Liver (tissue), 9 donors: ENCODE measurements around the gene MIEF2. TPM values are rescaled to one million over a fixed set of nuclear protein-coding genes. Genes with fewer than 3 reads are reported as not detected.
A peak's percentile ranks its signal among the peaks of the same experiment; 100 is the strongest.

ENCODE experiments used
- DNase-seq: peaks from one replicate; pipeline ENCODE4 v3.0.0-alpha.2; 2017; ENCODE audit warnings: low spot score
- H3K27ac ChIP-seq, 2 donors: one replicate each; pipeline ENCODE4 v1.7.0; 2013; ENCODE audit warnings: inconsistent platforms in 2 of 2, low read length in 2 of 2, control low read depth in 1 of 2, low read depth in 1 of 2, mild to moderate bottlenecking in 1 of 2
- H3K27me3 ChIP-seq, 4 donors: one replicate each; pipeline versions ENCODE4 v1.6.1 to v1.7.0; 2013; ENCODE audit warnings: low read length in 3 of 4, inconsistent platforms in 1 of 4, mild to moderate bottlenecking in 1 of 4, moderate library complexity in 1 of 4; ENCODE audit not compliant: control insufficient read depth in 4 of 4, insufficient read depth in 4 of 4
- H3K36me3 ChIP-seq, 4 donors: one replicate each; pipeline versions ENCODE4 v1.6.1 to v1.7.0; 2013; ENCODE audit warnings: low read length in 3 of 4, mild to moderate bottlenecking in 3 of 4, low read depth in 1 of 4, moderate library complexity in 1 of 4; ENCODE audit not compliant: control insufficient read depth in 4 of 4, insufficient read depth in 3 of 4
- H3K4me1 ChIP-seq, 4 donors: one replicate each; pipeline versions ENCODE4 v1.6.1 to v1.7.0; 2013; ENCODE audit warnings: low read length in 3 of 4, mild to moderate bottlenecking in 3 of 4, moderate library complexity in 1 of 4; ENCODE audit not compliant: control insufficient read depth in 4 of 4, insufficient read depth in 4 of 4
- H3K4me3 ChIP-seq, 3 donors: one replicate each; pipeline versions ENCODE4 v1.6.1 to v1.7.0; 2013; ENCODE audit warnings: low read length in 3 of 3, control low read depth in 1 of 3, low read depth in 1 of 3, mild to moderate bottlenecking in 1 of 3
- H3K9ac ChIP-seq, 2 donors: one replicate each; pipeline ENCODE4 v1.7.0; 2013; ENCODE audit warnings: low read length in 2 of 2, mild to moderate bottlenecking in 2 of 2, moderate library complexity in 2 of 2, control low read depth in 1 of 2, low read depth in 1 of 2
- H3K9me3 ChIP-seq, 4 donors: one replicate each; pipeline versions ENCODE4 v1.6.1 to v1.7.0; 2013; ENCODE audit warnings: low read length in 3 of 4; ENCODE audit not compliant: control insufficient read depth in 4 of 4
- EGR1 ChIP-seq, 2 donors: IDR thresholded peaks; 2 replicates each; pipeline ENCODE4 v1.6.1; 2016 to 2018; ENCODE audit warnings: antibody characterized with exemption in 2 of 2, low read depth in 2 of 2
- FOXA1 ChIP-seq: IDR thresholded peaks from 2 replicates; pipeline ENCODE4 v1.6.1; 2016; ENCODE audit warnings: antibody characterized with exemption
- FOXA2 ChIP-seq: IDR thresholded peaks from 2 replicates; pipeline ENCODE4 v1.6.1; 2016; ENCODE audit warnings: antibody characterized with exemption
- GABPA ChIP-seq, 2 donors: IDR thresholded peaks in 1 of 2; conservative IDR thresholded peaks in 1 of 2; 2 replicates each; pipeline ENCODE4 v1.6.1; 2016; ENCODE audit warnings: antibody characterized with exemption in 2 of 2, mild to moderate bottlenecking in 1 of 2, moderate library complexity in 1 of 2
- HNF4A ChIP-seq, 2 donors: conservative IDR thresholded peaks; 2 replicates each; pipeline ENCODE4 v1.6.1; 2016; ENCODE audit warnings: antibody characterized with exemption in 2 of 2, mild to moderate bottlenecking in 2 of 2
- HNF4G ChIP-seq: IDR thresholded peaks from 2 replicates; pipeline ENCODE4 v1.6.1; 2016; ENCODE audit warnings: antibody characterized with exemption
- JUND ChIP-seq, 2 donors: IDR thresholded peaks; 2 replicates each; pipeline ENCODE4 v1.6.1; 2016; ENCODE audit warnings: antibody characterized with exemption in 2 of 2
- NR2F2 ChIP-seq: IDR thresholded peaks from 2 replicates; pipeline ENCODE4 v1.6.1; 2016; ENCODE audit warnings: antibody characterized with exemption
- RAD21 ChIP-seq, 2 donors: IDR thresholded peaks; 2 replicates each; pipeline ENCODE4 v1.6.1; 2016; ENCODE audit warnings: antibody characterized with exemption in 2 of 2, mild to moderate bottlenecking in 2 of 2
- RXRA ChIP-seq, 2 donors: IDR thresholded peaks; 2 replicates each; pipeline ENCODE4 v1.6.1; 2017 to 2018; ENCODE audit warnings: antibody characterized with exemption in 2 of 2, mild to moderate bottlenecking in 1 of 2
- SP1 ChIP-seq: IDR thresholded peaks from 2 replicates; pipeline ENCODE4 v1.6.1; 2018; ENCODE audit warnings: antibody characterized with exemption, mild to moderate bottlenecking
- TAF1 ChIP-seq: conservative IDR thresholded peaks from 2 replicates; pipeline ENCODE4 v1.6.1; 2016; ENCODE audit warnings: antibody characterized with exemption, mild to moderate bottlenecking
- YY1 ChIP-seq: IDR thresholded peaks from 2 replicates; pipeline ENCODE4 v1.6.1; 2016; ENCODE audit warnings: antibody characterized with exemption, mild to moderate bottlenecking
- WGBS: extraction: QIAGEN DNeasy Blood & Tissue Kit; methylation state at CpG from one replicate; pipeline ENCODE4 v1.1.7; 2013; 5-methylcytosine and 5-hydroxymethylcytosine counted together
- polyA plus RNA-seq, 2 donors: library from polyadenylated mRNA; stranded (reverse) in 1 of 2; unstranded in 1 of 2; fragments of 200-250 nt in 1 of 2; fragments of >200 nt in 1 of 2; fragmentation: Nextera tagmentation in 1 of 2; extraction: Ambion mirVana in 1 of 2; gene quantifications; one replicate each; pipeline versions ENCODE4 v1.2.1 to v1.2.3, GENCODE V29; 2013 to 2015
- total RNA-seq, 2 donors: library from RNA; depleted of rRNA; stranded (reverse); fragments of >200 nt; gene quantifications; one replicate each; pipeline ENCODE4 v1.2.3, GENCODE V29; 2014
- TF ChIP-seq, protein P1 (sequence below): IDR thresholded peaks from 2 replicates; pipeline ENCODE4 v1.6.1; 2016; ENCODE audit warnings: antibody characterized with exemption
- TF ChIP-seq, protein P2 (sequence below): fragments of 150-350 bp; IDR thresholded peaks from 2 replicates; pipeline ENCODE4 v1.5.1; 2017; ENCODE audit warnings: improper control_type of control experiment, low read depth, low read length; ENCODE audit not compliant: missing input control
- TF ChIP-seq, protein P3 (sequence below): IDR thresholded peaks from 2 replicates; pipeline ENCODE4 v1.6.1; 2016; ENCODE audit warnings: antibody characterized with exemption, mild to moderate bottlenecking
- TF ChIP-seq, protein P4 (sequence below): IDR thresholded peaks from 2 replicates; pipeline ENCODE4 v1.6.1; 2016; ENCODE audit warnings: antibody characterized with exemption
- TF ChIP-seq, protein P5 (sequence below): IDR thresholded peaks from 2 replicates; pipeline ENCODE4 v1.6.1; 2016; ENCODE audit warnings: antibody characterized with exemption
- donor health status: healthy.
- donor health status: healthy.
- donor health status: healthy.
- donor health status: healthy.
- donor health status: healthy.

MIEF2 gene
- total and polyA plus RNA-seq, 4 donors = 4.1 to 11.1 (median 6.6) TPM

DNA sequence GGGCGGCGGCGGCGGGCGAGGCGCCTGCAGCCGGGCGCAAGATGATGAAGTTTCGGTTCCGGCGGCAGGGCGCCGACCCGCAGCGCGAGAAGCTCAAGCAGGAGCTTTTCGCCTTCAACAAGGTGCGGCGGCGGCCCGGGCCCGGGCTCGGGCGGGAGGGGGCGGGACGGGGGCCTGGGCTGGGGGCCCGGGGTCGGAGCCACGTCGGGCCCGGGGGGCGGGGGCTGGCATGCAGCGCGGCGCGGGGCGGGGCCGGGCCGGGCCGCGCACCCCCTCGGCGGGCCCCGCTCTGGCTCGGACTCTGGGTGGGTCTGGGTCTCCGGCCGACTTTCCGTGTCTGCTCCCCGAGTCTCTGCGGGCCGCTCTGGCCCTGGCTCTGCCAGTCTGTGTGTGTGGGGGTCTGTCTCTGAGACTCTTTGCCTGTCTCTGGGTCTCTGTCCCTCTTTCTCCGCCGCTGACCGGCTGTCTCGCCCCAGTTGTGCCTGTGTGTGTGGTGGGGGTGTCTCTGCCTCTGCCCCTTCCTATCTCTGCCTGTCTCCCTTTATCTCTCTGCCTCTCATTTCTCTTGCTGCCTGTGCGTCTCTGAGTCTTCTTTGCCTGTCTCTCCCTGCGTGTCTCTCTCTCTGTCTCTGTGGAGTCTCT lies 34.7 kb upstream of the MIEF2 start:
- no peaks in the 10 kb centered on the region for H3K9me3 ChIP-seq
- no peaks in the 10 kb centered on the region for H3K27me3 ChIP-seq
- H3K4me3 ChIP-seq = peak overlapping the region; percentile 18 to 85 (median 43)
- DNase-seq = peak; percentile 46
- WGBS = 4% methylated on average over 57 of the region's 57 CpGs
- H3K36me3 ChIP-seq = no peaks in the 10 kb centered on the region
- H3K27ac ChIP-seq = no peak overlapping the region
- H3K9ac ChIP-seq = no peak overlapping the region
- TF ChIP-seq EGR1 (IDR thresholded peaks at IDR 0.05; ENCODE audit: low read depth in 2 of 2) = no peak
- no peak for TF ChIP-seq SP1
- TF ChIP-seq, protein P1, sequence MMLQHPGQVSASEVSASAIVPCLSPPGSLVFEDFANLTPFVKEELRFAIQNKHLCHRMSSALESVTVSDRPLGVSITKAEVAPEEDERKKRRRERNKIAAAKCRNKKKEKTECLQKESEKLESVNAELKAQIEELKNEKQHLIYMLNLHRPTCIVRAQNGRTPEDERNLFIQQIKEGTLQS = no peak
- TF ChIP-seq FOXA1 = no peak
- TF ChIP-seq HNF4G = no peak
- TF ChIP-seq, protein P2, sequence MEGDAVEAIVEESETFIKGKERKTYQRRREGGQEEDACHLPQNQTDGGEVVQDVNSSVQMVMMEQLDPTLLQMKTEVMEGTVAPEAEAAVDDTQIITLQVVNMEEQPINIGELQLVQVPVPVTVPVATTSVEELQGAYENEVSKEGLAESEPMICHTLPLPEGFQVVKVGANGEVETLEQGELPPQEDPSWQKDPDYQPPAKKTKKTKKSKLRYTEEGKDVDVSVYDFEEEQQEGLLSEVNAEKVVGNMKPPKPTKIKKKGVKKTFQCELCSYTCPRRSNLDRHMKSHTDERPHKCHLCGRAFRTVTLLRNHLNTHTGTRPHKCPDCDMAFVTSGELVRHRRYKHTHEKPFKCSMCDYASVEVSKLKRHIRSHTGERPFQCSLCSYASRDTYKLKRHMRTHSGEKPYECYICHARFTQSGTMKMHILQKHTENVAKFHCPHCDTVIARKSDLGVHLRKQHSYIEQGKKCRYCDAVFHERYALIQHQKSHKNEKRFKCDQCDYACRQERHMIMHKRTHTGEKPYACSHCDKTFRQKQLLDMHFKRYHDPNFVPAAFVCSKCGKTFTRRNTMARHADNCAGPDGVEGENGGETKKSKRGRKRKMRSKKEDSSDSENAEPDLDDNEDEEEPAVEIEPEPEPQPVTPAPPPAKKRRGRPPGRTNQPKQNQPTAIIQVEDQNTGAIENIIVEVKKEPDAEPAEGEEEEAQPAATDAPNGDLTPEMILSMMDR = no peak
- TF ChIP-seq GABPA (IDR thresholded peaks at IDR 0.05 in 1 of 2, conservative IDR thresholded peaks at IDR 0.05 in 1 of 2) = no peak
- TF ChIP-seq HNF4A (conservative IDR thresholded peaks at IDR 0.05) = no peak
- TF ChIP-seq NR2F2 = no peak
- TF ChIP-seq, protein P3, sequence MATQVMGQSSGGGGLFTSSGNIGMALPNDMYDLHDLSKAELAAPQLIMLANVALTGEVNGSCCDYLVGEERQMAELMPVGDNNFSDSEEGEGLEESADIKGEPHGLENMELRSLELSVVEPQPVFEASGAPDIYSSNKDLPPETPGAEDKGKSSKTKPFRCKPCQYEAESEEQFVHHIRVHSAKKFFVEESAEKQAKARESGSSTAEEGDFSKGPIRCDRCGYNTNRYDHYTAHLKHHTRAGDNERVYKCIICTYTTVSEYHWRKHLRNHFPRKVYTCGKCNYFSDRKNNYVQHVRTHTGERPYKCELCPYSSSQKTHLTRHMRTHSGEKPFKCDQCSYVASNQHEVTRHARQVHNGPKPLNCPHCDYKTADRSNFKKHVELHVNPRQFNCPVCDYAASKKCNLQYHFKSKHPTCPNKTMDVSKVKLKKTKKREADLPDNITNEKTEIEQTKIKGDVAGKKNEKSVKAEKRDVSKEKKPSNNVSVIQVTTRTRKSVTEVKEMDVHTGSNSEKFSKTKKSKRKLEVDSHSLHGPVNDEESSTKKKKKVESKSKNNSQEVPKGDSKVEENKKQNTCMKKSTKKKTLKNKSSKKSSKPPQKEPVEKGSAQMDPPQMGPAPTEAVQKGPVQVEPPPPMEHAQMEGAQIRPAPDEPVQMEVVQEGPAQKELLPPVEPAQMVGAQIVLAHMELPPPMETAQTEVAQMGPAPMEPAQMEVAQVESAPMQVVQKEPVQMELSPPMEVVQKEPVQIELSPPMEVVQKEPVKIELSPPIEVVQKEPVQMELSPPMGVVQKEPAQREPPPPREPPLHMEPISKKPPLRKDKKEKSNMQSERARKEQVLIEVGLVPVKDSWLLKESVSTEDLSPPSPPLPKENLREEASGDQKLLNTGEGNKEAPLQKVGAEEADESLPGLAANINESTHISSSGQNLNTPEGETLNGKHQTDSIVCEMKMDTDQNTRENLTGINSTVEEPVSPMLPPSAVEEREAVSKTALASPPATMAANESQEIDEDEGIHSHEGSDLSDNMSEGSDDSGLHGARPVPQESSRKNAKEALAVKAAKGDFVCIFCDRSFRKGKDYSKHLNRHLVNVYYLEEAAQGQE = no peak
- TF ChIP-seq RAD21 (IDR thresholded peaks at IDR 0.05) = no peak
- TF ChIP-seq, protein P4, sequence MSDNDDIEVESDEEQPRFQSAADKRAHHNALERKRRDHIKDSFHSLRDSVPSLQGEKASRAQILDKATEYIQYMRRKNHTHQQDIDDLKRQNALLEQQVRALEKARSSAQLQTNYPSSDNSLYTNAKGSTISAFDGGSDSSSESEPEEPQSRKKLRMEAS = no peak
- no peak for TF ChIP-seq RXRA (IDR thresholded peaks at IDR 0.05)
- TF ChIP-seq, protein P5, sequence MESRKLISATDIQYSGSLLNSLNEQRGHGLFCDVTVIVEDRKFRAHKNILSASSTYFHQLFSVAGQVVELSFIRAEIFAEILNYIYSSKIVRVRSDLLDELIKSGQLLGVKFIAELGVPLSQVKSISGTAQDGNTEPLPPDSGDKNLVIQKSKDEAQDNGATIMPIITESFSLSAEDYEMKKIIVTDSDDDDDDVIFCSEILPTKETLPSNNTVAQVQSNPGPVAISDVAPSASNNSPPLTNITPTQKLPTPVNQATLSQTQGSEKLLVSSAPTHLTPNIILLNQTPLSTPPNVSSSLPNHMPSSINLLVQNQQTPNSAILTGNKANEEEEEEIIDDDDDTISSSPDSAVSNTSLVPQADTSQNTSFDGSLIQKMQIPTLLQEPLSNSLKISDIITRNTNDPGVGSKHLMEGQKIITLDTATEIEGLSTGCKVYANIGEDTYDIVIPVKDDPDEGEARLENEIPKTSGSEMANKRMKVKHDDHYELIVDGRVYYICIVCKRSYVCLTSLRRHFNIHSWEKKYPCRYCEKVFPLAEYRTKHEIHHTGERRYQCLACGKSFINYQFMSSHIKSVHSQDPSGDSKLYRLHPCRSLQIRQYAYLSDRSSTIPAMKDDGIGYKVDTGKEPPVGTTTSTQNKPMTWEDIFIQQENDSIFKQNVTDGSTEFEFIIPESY = no peak
- TF ChIP-seq TAF1 = no peak
- no peak for TF ChIP-seq JUND (IDR thresholded peaks at IDR 0.05)
- no peak for TF ChIP-seq FOXA2
- TF ChIP-seq YY1 = no peak
- H3K4me1 ChIP-seq = peaks cover 0 to 15% (median 6%) of the 10 kb centered on the region in 4 donors
